GM19023 (cell line): ENCODE measurements around the gene TCL1A.
A peak's percentile ranks its signal among the peaks of the same experiment; 100 is the strongest.
"Not testable (repeated sequence)": the region's sequence is repeated elsewhere in the genome, so short reads cannot be mapped to it uniquely, and the experiment has no call there.

ENCODE experiments used
- ATAC-seq: cut with Tn5 transposase; IDR thresholded peaks from one replicate; pipeline ENCODE4 v1.9.1; 2021; ENCODE audit warnings: mild to moderate bottlenecking, moderate library complexity; ENCODE audit not compliant: unreplicated experiment

Gene TCL1A

GRCh38 chr14:95679148-95679815 lies 34.6 kb downstream of the TCL1A start:
- ATAC-seq, result no peak

GRCh38 chr14:95677179-95677835 lies 36.6 kb downstream of the TCL1A start:
- ATAC-seq, result no peak

GRCh38 chr14:95675486-95675885 lies 38.4 kb downstream of the TCL1A start:
- ATAC-seq, result no peak

GRCh38 chr14:95674613-95675012 lies 39.3 kb downstream of the TCL1A start:
- ATAC-seq, result no peak

GRCh38 chr14:95668235-95668772 lies 45.6 kb downstream of the TCL1A start:
- ATAC-seq, result no peak

GRCh38 chr14:95667249-95667693 lies 46.7 kb downstream of the TCL1A start:
- no peak for ATAC-seq

- no peak for ATAC-seq
Observed at GRCh38 chr14:95666450-95666849, 47.5 kb downstream of the TCL1A start.

GRCh38 chr14:95665530-95665929 lies 48.4 kb downstream of the TCL1A start:
- not testable (repeated sequence) for ATAC-seq

GRCh38 chr14:95664546-95664945 lies 49.4 kb downstream of the TCL1A start:
- ATAC-seq, result peak; percentile 31

GRCh38 chr14:95664066-95664465 lies 49.9 kb downstream of the TCL1A start:
- no peak for ATAC-seq

GRCh38 chr14:95663226-95663797 lies 50.6 kb downstream of the TCL1A start:
- peak; percentile 34 for ATAC-seq

GRCh38 chr14:95662376-95663186 lies 51.3 kb downstream of the TCL1A start:
- peak; percentile 33 for ATAC-seq

- no peak for ATAC-seq
Observed at GRCh38 chr14:95660651-95661515, 53.0 kb downstream of the TCL1A start.

- ATAC-seq, result no peak
Observed at GRCh38 chr14:95659990-95660385, 53.9 kb downstream of the TCL1A start.
